Stimulated activated CD8-positive, alpha-beta memory T cell treated with anti-CD3 and anti-CD28 coated beads, Interleukin-2, amount 100 ng/mL, for 48 hours (primary cell): ENCODE data around the gene SUPT4H1.

ENCODE experiments used
- DNase-seq, 2 donors: peaks; one replicate each; pipeline ENCODE4 v3.0.0-alpha.2; 2020; ENCODE audit warnings: low read depth in 2 of 2

The SUPT4H1 gene

DNA sequence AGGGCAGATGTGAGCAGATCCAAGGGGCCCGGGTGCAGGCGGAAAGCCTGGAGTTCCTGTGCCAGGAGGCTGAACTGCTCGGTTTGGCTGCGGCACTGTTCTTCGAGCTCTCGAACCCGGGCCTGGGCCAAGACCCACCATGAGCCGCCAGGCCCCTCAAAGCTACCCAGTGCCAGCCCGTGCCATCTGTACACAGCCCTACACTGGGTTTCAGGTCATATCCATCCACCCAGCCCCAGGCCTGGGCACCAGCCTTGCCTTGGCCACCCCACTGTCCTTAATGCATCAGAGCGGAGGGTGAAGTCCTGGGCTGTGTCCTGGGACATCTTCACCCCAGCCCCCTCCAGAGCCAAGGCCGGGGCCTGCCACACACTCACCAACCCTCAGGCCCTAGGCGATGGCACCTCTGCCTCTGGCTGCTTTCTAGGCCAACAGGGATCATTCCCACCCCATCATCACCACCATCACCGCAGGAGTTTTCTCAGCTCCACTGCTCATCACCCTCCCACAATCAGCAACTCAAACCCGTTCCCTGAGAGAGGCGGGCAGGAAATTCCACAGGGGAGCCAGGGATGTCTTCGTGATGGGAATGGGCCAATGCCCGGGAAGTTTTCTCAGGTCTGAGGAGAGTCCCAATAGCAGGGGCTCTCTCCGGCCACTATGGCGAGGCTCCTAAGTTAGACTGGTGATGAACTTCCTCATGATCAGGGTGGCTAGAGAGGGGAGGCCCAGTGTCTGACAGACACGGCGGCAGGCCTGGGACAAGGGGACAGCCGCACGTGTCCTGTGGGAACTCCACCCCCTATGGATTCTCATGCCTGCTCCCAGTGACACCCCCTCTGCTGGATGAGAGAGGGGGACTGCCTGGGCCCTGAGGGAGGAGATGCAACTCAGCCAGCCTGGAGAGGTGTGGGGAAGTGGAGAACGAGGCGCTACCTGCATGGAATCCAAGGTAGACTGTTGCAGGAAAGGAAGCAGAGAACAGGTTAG lies 32.5 kb downstream of the SUPT4H1 start:
- DNase-seq = no peak

- DNase-seq = no peak
These were observed 33.3 kb downstream of the SUPT4H1 start for GRCh38 chr17:58318627-58319172.

GRCh38 chr17:58318065-58318481 lies 33.9 kb downstream of the SUPT4H1 start:
- no peak for DNase-seq

- peak; percentile 45 to 53 for DNase-seq
These were observed 34.5 kb downstream of the SUPT4H1 start for GRCh38 chr17:58317421-58318064.

GRCh38 chr17:58316260-58316960 lies 35.6 kb downstream of the SUPT4H1 start:
- no peak for DNase-seq

- no peak for DNase-seq
These were observed 36.3 kb downstream of the SUPT4H1 start for GRCh38 chr17:58315750-58316149.

GRCh38 chr17:58315281-58315711 lies 36.7 kb downstream of the SUPT4H1 start:
- DNase-seq = no peak

DNA sequence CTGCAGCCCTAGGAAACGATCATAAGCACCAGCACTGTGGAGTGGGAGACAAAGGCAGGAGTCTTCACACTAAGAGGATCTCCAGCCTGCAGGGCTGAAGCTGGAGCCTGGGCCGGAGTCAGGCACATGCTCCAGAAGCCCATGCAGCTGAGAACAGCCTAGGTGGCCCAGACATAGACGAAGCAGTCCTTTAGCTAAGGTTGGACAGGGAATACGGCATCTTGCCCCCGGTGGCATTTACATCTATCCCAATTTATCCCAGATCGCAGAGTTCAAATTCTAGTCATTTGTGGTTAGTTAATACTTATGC lies 37.3 kb downstream of the SUPT4H1 start:
- DNase-seq = no peak

DNA sequence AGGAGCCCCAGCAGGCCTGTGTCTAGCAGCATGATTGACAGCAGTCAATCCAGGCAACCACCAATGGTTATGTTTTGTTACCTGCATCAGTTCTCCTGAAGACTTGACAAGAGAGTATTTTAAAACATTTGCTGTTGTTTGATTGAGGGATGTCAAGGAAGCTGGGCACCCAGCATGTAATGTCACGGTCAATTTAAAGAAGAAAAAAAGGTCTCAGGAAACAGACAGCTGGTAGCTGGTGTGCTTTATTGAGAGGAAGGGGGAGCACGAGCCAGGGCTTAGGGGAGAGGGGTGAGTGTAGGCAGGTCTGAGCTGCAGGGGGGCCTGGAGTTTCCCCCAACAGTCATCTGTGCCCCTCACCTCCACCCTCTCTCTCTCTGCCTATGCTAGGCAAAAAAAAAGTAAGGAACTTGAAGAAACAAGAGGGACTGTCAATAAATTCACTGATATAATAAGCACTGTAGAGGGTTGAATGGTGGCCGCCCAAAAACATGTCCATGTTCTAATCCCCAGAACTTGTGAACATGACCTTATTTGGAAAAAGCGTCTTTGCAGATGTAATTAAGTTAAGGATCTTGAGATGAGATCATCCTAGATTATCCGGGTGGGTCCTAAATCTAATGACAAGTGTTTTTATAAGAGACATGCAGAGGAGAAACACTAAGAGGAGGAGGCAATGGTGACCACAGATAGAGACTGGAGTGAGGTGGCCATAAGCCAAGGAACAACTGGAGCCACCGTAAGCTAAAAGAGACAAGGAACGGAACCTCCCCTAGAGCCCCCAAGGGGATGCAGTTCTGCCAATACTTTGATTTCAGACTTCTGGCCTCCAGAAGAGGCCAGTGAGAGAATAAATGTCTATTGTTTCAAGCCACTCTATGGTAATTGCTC lies 37.9 kb downstream of the SUPT4H1 start:
- DNase-seq = no peak

DNA sequence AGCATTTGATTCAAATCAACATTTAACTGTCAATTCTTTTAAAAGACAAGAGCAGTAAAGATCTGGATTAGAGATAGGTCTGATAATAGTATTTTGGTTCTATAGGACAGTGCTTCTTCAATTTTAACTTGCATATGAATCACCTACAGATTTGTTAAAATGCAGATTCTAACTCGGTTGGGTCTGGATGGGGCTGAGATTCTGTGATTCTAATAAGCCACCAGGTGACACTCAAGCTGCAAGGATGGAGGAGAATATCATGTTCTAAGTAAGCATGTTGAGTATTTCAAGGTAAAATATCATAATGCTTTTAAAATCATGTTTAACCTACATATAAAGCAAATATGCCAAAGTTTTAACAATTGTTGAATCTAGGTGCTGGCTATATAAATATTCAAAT lies 39.2 kb downstream of the SUPT4H1 start:
- no peak for DNase-seq

DNA sequence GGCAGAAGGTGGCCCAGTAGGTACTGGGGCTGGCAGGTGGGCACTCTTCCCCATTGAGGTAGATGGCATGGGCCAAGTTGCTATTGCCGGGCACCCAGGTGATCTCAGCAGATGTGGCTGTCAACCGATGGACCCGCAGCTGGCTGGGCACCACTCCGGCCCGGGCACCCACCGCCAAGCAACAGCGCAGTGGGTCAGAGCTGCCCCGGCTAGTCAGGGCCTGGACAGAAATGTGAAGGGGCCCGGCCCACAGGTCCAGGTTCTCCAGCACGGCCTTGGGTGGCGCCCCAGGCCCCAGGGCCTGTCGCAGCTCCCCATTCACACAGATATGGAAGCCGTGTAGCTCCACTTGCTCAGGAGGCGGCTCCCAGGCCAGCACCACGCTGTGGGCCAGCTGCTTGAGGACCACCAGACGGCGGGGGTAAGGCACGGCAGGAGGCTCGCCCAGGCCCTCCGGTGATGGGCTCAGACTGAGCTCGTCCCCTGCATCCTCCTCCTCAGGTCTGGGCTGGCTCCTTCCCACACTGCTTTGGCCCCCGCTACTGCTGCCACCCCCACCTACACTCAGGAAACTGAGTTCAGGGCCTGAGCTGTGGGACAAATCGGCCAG lies 39.9 kb downstream of the SUPT4H1 start:
- DNase-seq = no peak

DNA sequence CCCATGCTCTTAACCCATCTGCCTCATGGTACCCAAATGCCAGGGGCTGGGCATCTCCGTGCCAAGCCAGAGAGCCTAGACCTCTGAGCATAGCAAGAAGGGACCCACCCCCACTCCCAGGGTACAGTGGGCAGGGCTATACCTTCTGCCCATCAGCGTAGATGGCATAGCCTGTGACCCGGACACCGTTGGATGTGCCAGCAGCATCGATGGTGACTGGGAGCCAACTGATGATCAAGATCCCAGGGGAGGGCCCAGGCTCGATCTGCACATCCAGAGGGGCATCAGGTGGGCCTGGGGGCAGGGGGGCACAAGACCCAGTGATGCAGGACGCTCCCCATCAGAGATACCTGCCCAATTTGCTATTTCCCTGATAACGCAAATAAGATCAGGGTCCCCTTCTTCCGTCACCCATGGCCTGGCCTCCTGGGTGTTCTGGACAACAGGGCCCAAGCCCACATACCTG lies 40.5 kb downstream of the SUPT4H1 start:
- no peak for DNase-seq

DNA sequence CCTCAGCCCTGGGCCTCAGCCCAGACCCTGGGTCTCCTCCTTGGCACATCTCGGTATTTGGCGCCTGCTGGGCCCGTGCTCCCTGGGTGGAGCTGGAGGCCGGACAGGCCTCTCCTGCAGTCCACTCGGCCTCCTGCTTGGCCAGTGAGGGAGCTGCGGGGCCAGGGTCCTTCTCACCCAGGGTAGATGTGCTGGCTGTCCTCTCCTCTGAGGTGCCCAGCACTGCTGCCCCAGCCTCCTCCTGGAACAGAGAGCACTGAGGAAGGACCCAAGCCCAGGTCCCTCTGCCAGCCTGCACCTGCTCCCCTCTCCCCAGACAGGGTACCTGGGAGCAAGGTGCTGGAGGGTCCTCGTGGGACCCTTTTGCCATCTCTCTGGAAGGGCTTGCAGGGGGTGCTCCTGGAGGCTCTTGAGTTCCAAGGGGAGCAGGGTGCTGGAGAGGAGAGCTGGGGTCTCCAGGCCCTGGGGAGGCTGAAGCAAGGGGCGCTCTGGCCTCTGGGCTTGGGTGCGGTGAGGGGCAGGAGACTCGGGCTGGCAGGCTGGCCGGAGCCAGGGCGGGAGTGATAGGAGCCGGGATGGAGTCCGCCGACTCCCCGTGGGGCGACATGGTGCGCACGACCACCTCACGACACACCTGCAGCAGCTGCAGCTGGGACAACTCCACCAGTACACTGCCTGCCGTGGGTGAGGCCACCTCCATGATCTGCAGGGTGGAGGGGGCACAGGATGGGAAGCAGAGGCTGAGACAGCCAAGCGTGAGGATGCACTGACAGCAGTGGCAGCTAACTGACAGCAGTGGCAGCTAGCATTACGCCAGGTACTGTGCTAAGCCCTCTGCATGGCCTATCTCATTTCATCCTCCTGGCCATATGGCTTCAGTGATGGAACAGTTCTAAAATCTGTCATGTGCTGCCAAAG lies 41.2 kb downstream of the SUPT4H1 start:
- DNase-seq = no peak

GRCh38 chr17:58309918-58310259 lies 42.1 kb downstream of the SUPT4H1 start:
- DNase-seq = no peak

- DNase-seq = no peak
These were observed 42.8 kb downstream of the SUPT4H1 start for GRCh38 chr17:58308985-58309917.

- no peak for DNase-seq
These were observed 43.6 kb downstream of the SUPT4H1 start for GRCh38 chr17:58308173-58308984.

- DNase-seq = no peak
These were observed 44.4 kb downstream of the SUPT4H1 start for GRCh38 chr17:58307468-58308172.
